ENCODE measurements around the gene NDST3. TPM values are rescaled to one million over a fixed set of nuclear protein-coding genes. Genes with fewer than 3 reads are reported as not detected.
A peak's percentile ranks its signal among the peaks of the same experiment; 100 is the strongest.

NDST3 gene
- total and polyA plus RNA-seq, 9 donors, result 0.03 to 0.20 (median 0.07) TPM; not detected in 3

- H3K4me1 ChIP-seq (ENCODE audit: control insufficient read depth, insufficient read depth, low read length), result peaks cover 5% of the 10 kb centered on the region
- H3K27ac ChIP-seq (ENCODE audit: low read length), result no peak overlapping the region
- H3K9me3 ChIP-seq (replicated peaks; ENCODE audit: control insufficient read depth, low read depth, low read length), result no peaks in the 10 kb centered on the region
- peaks cover 18% of the 10 kb centered on the region for H3K27me3 ChIP-seq (ENCODE audit: control insufficient read depth, insufficient read depth, low read length)
- no peak for DNase-seq
- WGBS (ENCODE audit: insufficient coverage), result no CpG with 5 or more reads among the region's 1 CpG
- H3K36me3 ChIP-seq (ENCODE audit: control insufficient read depth, insufficient read depth, low read length), result no peaks in the 10 kb centered on the region
- no peak overlapping the region for H3K4me3 ChIP-seq (ENCODE audit: low read length)
Observed at GRCh38 chr4:118029224-118029623, 5.1 kb upstream of the NDST3 start.

- H3K4me1 ChIP-seq (ENCODE audit: control insufficient read depth, insufficient read depth, low read length), result peaks cover 5% of the 10 kb centered on the region
- no peaks in the 10 kb centered on the region for H3K9me3 ChIP-seq (replicated peaks; ENCODE audit: control insufficient read depth, low read depth, low read length)
- DNase-seq, result no peak
- H3K36me3 ChIP-seq (ENCODE audit: control insufficient read depth, insufficient read depth, low read length), result no peaks in the 10 kb centered on the region
- H3K4me3 ChIP-seq (ENCODE audit: low read length), result no peak overlapping the region
- H3K27me3 ChIP-seq (ENCODE audit: control insufficient read depth, insufficient read depth, low read length), result peaks cover 19% of the 10 kb centered on the region
- 71% methylated on average over 2 of the region's 2 CpGs for WGBS (ENCODE audit: insufficient coverage)
- no peak overlapping the region for H3K27ac ChIP-seq (ENCODE audit: low read length)
Observed at GRCh38 chr4:118032691-118033090, 1.6 kb upstream of the NDST3 start.

GRCh38 chr4:118033148-118034052 is 886 bp upstream of the NDST3 start:
- H3K36me3 ChIP-seq (ENCODE audit: control insufficient read depth, insufficient read depth, low read length), result no peaks in the 10 kb centered on the region
- no peaks in the 10 kb centered on the region for H3K9me3 ChIP-seq (replicated peaks; ENCODE audit: control insufficient read depth, low read depth, low read length)
- H3K4me1 ChIP-seq (ENCODE audit: control insufficient read depth, insufficient read depth, low read length), result peaks cover 5% of the 10 kb centered on the region
- no peak overlapping the region for H3K27ac ChIP-seq (ENCODE audit: low read length)
- under 1% methylated on average over 88 of the region's 100 CpGs for WGBS (ENCODE audit: insufficient coverage)
- DNase-seq, result peak; percentile 62
- peaks cover 19% of the 10 kb centered on the region for H3K27me3 ChIP-seq (ENCODE audit: control insufficient read depth, insufficient read depth, low read length)
- peak overlapping the region; percentile 37 for H3K4me3 ChIP-seq (ENCODE audit: low read length)

GRCh38 chr4:118035309-118035708 is 1.0 kb downstream of the NDST3 start:
- Histone ChIP-seq H3K27me3 (ENCODE audit: control insufficient read depth, insufficient read depth, low read length) (peaks cover 19% of the 10 kb centered on the region), H3K4me3 (ENCODE audit: low read length) (no peak overlapping the region), H3K36me3 (ENCODE audit: control insufficient read depth, insufficient read depth, low read length) (no peaks in the 10 kb centered on the region), H3K4me1 (ENCODE audit: control insufficient read depth, insufficient read depth, low read length) (peaks cover 5% of the 10 kb centered on the region), H3K27ac (ENCODE audit: low read length) (no peak overlapping the region), H3K9me3 (replicated peaks; ENCODE audit: control insufficient read depth, low read depth, low read length) (no peaks in the 10 kb centered on the region)
- WGBS (ENCODE audit: insufficient coverage), result no CpG with 5 or more reads among the region's 1 CpG
- DNase-seq, result no peak

GRCh38 chr4:118036336-118036735 is 2.0 kb downstream of the NDST3 start:
- no peaks in the 10 kb centered on the region for H3K36me3 ChIP-seq (ENCODE audit: control insufficient read depth, insufficient read depth, low read length)
- no peak for DNase-seq
- no CpG with 5 or more reads among the region's 2 CpGs for WGBS (ENCODE audit: insufficient coverage)
- H3K27me3 ChIP-seq (ENCODE audit: control insufficient read depth, insufficient read depth, low read length), result peaks cover 19% of the 10 kb centered on the region
- H3K4me3 ChIP-seq (ENCODE audit: low read length), result no peak overlapping the region
- H3K9me3 ChIP-seq (replicated peaks; ENCODE audit: control insufficient read depth, low read depth, low read length), result no peaks in the 10 kb centered on the region
- peaks cover 5% of the 10 kb centered on the region for H3K4me1 ChIP-seq (ENCODE audit: control insufficient read depth, insufficient read depth, low read length)
- H3K27ac ChIP-seq (ENCODE audit: low read length), result no peak overlapping the region

GRCh38 chr4:118037955-118038354 is 3.7 kb downstream of the NDST3 start:
- no CpG with 5 or more reads among the region's 1 CpG for WGBS (ENCODE audit: insufficient coverage)
- no peak for DNase-seq
- Histone ChIP-seq H3K27ac (ENCODE audit: low read length) (no peak overlapping the region), H3K9me3 (replicated peaks; ENCODE audit: control insufficient read depth, low read depth, low read length) (no peaks in the 10 kb centered on the region), H3K27me3 (ENCODE audit: control insufficient read depth, insufficient read depth, low read length) (peaks cover 11% of the 10 kb centered on the region), H3K4me3 (ENCODE audit: low read length) (no peak overlapping the region), H3K4me1 (ENCODE audit: control insufficient read depth, insufficient read depth, low read length) (peaks cover 5% of the 10 kb centered on the region), H3K36me3 (ENCODE audit: control insufficient read depth, insufficient read depth, low read length) (no peaks in the 10 kb centered on the region)

- DNase-seq, result no peak
- Histone ChIP-seq H3K27ac (ENCODE audit: low read length) (no peak overlapping the region), H3K4me1 (ENCODE audit: control insufficient read depth, insufficient read depth, low read length) (no peaks in the 10 kb centered on the region), H3K9me3 (replicated peaks; ENCODE audit: control insufficient read depth, low read depth, low read length) (peaks cover 3% of the 10 kb centered on the region), H3K36me3 (ENCODE audit: control insufficient read depth, insufficient read depth, low read length) (no peaks in the 10 kb centered on the region), H3K27me3 (ENCODE audit: control insufficient read depth, insufficient read depth, low read length) (no peaks in the 10 kb centered on the region), H3K4me3 (ENCODE audit: low read length) (no peak overlapping the region)
- 13% methylated on average over 1 of the region's 2 CpGs for WGBS (ENCODE audit: insufficient coverage)
Observed at GRCh38 chr4:118046323-118046722, 12.0 kb downstream of the NDST3 start.

- H3K36me3 ChIP-seq (ENCODE audit: control insufficient read depth, insufficient read depth, low read length), result no peaks in the 10 kb centered on the region
- no peak overlapping the region for H3K27ac ChIP-seq (ENCODE audit: low read length)
- WGBS (ENCODE audit: insufficient coverage), result 100% methylated on average over 2 of the region's 3 CpGs
- H3K27me3 ChIP-seq (ENCODE audit: control insufficient read depth, insufficient read depth, low read length), result no peaks in the 10 kb centered on the region
- H3K9me3 ChIP-seq (replicated peaks; ENCODE audit: control insufficient read depth, low read depth, low read length), result peaks cover 3% of the 10 kb centered on the region
- no peak overlapping the region for H3K4me3 ChIP-seq (ENCODE audit: low read length)
- no peaks in the 10 kb centered on the region for H3K4me1 ChIP-seq (ENCODE audit: control insufficient read depth, insufficient read depth, low read length)
- no peak for DNase-seq
Observed at GRCh38 chr4:118047043-118047442, 12.8 kb downstream of the NDST3 start.

- no peak for DNase-seq
- H3K9me3 ChIP-seq (replicated peaks; ENCODE audit: control insufficient read depth, low read depth, low read length), result no peaks in the 10 kb centered on the region
- H3K4me3 ChIP-seq (ENCODE audit: low read length), result no peak overlapping the region
- WGBS (ENCODE audit: insufficient coverage), result 92% methylated on average over 2 of the region's 2 CpGs
- H3K27ac ChIP-seq (ENCODE audit: low read length), result no peak overlapping the region
- H3K4me1 ChIP-seq (ENCODE audit: control insufficient read depth, insufficient read depth, low read length), result no peaks in the 10 kb centered on the region
- no peaks in the 10 kb centered on the region for H3K27me3 ChIP-seq (ENCODE audit: control insufficient read depth, insufficient read depth, low read length)
- no peaks in the 10 kb centered on the region for H3K36me3 ChIP-seq (ENCODE audit: control insufficient read depth, insufficient read depth, low read length)
Observed at GRCh38 chr4:118058955-118059354, 24.7 kb downstream of the NDST3 start.

- Histone ChIP-seq H3K4me3 (ENCODE audit: low read length) (no peak overlapping the region), H3K4me1 (ENCODE audit: control insufficient read depth, insufficient read depth, low read length) (no peaks in the 10 kb centered on the region), H3K27ac (ENCODE audit: low read length) (no peak overlapping the region), H3K9me3 (replicated peaks; ENCODE audit: control insufficient read depth, low read depth, low read length) (no peaks in the 10 kb centered on the region), H3K27me3 (ENCODE audit: control insufficient read depth, insufficient read depth, low read length) (no peaks in the 10 kb centered on the region), H3K36me3 (ENCODE audit: control insufficient read depth, insufficient read depth, low read length) (no peaks in the 10 kb centered on the region)
- no CpG with 5 or more reads among the region's 2 CpGs for WGBS (ENCODE audit: insufficient coverage)
- DNase-seq, result no peak
Observed at GRCh38 chr4:118059397-118059796, 25.1 kb downstream of the NDST3 start.
